ENCODE measurements around the gene TUFT1.
A peak's percentile ranks its signal among the peaks of the same experiment; 100 is the strongest.
"Not testable (repeated sequence)": the region's sequence is repeated elsewhere in the genome, so short reads cannot be mapped to it uniquely, and the experiment has no call there.

The TUFT1 gene

DNA sequence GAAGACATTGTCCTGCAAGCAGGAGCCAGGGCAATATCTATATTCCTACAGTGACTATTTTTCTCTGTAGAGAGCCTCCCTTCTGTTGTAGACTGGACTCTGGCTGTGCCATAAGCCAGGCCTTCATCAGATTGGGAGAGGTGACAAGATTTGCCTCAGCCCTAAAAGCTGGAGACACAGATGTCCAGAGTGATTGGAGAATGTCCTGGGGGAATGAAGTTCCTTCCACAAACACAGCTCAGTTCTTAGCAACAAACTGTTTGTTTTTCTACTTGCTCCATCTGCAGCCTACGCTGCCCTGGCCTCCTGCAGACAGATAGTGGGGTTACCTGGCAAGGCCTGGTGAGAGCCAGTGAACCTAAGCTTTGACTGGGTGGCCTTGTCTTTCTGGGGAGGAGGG, 41.8 kb downstream of the TUFT1 start:
- DNase-seq = no peak

DNA sequence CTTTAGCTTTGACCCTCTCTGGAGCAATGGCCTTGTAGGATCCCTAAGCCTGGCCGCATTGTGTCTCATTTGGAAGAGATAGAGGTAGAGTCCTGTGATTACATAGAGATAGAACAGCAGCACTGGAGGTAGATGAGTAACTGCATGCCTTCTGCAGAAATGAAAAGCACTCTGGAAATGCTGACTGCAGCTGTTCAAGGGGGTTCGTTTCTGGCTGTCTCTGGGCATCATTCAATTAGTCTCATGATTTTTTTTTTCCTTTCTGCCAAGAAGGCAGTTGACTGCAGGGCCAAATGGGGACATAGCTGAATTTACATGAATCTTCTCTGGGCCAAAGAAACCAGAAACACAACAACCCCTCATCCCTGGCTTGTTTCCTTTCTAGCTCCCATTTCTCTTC, 43.7 kb downstream of the TUFT1 start:
- DNase-seq = no peak

DNA sequence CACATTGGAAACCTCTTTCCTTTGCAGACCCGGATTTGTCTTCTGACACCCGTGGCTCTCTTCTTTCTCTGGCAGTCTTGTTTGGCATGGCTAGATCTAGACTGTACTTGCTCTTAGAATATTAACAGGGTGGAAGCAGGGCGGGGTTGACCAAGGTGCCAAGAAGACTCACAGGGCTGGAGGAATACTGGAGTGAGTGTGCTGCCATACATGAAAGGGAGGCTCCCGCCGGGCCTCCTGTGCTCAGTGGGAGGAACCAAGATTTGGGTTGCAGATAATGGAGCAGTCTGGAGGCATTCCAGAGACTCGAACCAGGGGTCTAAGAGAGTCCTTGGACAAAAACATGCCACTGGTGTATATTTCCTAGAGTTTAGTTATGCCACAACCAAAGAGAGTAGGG, 44.2 kb downstream of the TUFT1 start:
- no peak for DNase-seq

DNA sequence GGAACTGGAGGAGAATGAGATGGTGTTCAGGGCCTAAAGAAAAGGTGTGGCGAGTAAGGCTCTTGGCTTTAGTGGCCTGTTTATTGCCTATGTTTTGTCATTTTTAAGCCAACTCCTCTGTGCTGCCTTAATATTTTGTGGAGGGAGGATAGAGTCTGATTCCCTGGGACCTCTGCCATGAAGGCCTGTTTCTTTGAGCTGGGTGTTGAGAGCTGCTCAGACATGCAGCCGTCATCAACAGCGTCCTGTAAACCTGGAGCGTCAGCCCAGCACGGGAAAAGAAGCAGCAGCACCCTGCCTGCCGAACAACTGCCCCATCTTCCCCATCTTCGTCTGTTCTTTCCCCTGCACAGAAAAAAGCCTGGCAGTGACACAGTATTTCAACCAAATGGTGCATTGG, 44.7 kb downstream of the TUFT1 start:
- DNase-seq = no peak

DNA sequence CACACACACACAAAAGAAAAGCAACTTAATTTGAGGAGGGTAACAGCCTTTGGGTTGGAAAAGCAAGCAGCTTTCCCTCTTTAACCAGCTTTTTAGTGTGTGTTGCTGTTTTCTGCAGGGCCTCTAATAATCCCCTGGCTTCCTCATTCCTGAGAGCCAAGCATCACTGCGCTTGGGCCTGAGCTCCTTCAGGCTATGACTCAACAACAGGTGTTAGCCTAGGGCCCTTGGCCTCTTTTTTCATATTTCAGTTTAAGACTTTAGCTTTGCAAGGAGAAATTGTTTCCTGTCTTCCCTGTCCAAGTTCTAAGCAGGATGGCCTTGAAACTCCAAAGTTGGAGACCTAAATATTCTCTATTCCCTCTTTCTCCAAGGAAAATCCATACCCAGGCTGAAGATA, 45.5 kb downstream of the TUFT1 start:
- DNase-seq = no peak

DNA sequence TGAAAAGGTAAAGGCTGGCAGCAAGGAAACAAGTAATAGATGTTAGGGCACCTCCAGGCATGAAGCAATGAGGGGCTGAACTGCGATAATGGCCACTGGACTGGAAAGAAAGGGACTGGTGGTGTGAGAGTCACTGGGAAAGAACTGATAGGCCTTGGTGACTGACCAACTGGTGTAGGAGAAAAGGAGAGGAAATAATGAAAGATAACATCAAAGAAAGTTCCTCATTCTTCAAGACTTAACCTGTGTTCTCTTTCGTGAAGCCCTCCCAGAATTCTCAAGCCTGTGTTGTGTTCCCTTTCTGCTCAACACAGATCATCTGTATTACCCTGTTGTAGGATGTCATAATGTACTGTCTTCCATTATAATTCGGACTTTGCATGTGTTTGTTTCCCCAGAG, 50.9 kb downstream of the TUFT1 start:
- no peak for DNase-seq

DNA sequence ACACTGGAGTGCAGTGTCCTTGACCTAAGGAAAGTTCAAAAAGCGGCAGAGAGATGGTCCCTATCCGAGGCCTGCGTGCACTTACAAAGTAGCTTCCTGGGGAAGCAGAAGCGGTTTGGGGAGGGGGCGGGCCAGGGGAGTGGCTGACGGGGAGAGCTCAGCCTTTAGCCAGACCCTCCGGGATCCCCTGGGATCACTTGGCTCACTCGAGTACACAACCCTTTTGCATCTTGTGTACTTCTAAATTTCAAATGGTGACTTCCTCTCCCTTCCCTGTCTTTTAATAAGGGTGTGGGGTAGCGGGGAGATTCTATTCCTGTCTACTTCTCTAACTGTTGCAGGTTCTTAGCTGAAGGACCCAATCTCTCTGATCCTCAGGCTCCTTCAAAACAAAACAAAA, 53.6 kb downstream of the TUFT1 start:
- no peak for DNase-seq

DNA sequence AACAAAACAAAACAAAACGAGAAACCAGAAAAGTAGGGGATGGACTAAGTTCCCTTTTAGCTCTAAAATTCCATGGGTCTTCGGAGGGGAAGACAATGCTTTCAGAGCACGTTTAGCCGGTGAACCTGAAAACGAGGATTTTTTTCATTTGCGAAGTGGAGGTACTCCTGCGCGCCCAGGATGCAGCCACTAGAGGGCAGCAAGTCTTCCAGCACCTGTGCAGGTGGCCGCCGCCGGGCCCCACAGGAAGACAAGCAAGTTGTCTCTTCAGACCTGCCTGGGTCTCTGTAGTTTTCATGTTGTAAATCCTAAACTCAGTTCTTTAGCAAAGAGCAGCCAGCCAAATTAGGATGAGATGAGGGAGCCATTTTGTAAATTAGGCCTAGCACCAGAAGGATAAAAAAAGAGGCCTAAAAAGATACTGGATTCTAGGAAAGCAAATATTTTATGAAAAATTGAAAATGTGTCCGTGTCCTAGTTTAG, 54.1 kb downstream of the TUFT1 start:
- DNase-seq = peak; percentile 88

DNA sequence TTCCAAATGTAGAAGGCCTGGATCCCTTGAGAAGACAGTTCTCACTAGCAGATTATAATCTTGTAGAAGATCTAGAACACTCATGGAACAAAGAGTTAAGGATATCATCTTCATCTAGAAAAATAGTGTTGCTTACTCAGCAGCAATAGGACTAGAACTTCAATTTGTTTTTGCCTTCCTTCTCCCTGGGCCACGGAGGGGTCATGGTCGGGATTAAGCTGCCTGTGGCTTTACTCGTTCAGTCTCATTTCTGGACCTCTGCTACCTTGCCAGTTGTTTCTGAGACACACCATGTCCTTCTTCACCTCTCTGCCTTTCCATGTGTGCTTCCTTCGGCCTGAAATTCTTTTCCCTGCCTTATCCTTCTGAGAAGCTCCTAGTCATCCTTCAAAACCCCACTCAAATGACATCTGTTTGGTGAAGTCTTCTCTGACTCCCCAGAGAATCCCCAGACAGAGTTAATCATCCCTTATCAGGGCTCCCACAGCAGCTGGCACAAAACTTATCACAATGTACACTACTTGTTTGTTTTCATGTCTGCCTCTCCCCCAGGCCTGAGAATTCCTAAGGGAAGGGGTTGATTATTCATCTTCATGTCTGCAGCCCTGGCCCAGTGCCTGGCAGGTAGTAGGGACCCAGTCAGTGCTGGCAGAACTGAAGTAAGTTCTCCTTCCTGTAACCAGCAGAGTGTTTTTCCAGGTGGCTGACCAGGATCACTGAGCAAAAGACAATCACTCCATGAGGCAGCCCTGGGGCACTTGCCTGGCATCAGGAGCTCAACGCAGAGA, 56.3 kb downstream of the TUFT1 start:
- DNase-seq = no peak

DNA sequence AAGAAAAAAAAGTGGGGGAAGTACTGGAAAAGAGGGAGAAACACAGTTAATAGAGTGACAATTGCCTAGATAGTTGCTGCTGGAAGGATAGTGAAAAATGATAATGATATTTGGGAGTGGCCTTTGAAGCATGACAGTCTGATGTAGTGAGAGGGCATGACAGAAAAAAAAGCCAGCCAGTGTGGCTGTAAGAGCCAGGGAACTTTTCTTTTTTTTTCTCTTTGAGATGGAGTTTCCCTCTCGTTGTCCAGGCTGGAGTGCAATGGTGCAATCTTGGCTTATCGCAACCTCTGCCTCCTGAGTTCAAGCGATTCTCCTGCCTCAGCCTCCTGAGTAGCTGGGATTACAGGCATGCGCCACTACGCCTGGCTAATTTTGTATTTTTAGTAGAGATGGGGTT, 62.4 kb downstream of the TUFT1 start:
- DNase-seq = not testable (repeated sequence)

DNA sequence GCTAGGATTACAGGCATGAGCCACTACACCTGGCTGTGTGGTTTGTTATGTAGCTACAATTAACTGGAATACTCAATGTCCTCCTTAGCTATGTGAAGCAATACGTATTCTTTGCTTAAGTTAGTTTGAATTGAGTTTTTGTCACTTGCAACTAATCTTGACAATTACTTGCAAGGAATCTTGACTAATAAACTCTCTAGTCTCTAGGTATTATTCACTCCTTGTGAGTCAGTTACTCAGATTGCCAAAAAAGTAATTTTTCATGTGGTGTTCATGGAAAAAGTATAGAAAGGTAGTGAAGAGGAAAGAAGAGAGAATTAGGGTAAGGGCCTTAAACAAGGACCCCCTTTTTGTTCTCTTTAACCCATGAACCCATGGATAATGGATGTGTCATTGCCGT, 64.2 kb downstream of the TUFT1 start:
- DNase-seq = no peak

DNA sequence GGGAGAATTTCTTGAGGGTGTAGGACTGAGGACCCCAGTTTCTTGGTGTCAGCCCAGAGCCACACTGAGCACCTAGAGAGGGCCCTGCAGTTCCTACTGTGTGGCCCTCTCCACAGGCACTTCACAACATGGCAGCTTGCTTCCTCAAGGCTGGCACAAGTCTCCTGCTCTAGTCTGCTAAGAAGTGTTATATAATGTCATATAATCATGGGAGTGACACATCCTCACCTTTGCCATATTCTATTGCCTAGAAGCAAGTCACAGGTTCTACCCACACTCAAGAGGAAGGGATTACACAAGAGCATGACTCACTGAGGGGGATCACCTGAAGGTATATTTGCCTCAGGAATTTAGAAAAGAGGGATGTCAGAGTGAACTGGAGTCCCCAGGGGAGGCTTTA, 66.3 kb downstream of the TUFT1 start:
- no peak for DNase-seq

DNA sequence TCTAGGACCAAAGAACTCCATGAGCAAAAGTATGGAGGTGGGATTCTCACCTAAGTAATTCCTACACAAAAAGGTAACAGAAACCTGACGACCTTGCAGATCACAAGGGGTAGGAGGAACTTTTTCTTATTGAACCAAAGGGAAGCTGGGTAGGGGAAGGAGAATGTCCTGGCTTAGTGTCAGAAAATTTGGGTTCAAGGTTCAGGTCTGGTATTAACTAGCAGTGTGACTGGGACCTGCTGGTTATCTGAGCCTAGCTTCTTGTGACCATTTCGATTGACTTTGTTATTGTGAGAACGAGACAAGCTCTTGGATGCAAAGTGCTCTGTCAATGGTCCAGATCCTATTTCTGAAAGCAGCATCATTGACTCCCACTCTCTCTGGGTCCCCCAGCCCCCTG, 66.7 kb downstream of the TUFT1 start:
- no peak for DNase-seq

DNA sequence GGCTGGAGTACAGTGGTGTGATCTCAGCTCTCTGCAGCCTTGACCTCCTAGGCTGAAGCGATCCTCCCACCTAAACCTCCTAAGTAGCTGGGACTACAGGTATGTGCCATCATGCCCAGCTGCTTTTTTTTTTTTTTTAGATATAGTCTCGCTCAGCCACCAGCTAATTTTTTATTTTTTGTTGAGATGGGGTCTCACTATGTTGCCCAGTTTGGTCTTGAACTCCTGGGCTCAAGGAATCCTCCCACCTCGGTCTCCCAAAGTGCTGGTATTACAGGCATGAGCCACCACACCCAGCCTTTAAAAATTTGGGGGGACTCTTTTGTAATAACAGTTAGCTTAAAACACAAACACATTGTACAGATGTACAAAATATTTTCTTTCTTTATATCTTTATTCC, 70.0 kb downstream of the TUFT1 start:
- DNase-seq = no peak

DNA sequence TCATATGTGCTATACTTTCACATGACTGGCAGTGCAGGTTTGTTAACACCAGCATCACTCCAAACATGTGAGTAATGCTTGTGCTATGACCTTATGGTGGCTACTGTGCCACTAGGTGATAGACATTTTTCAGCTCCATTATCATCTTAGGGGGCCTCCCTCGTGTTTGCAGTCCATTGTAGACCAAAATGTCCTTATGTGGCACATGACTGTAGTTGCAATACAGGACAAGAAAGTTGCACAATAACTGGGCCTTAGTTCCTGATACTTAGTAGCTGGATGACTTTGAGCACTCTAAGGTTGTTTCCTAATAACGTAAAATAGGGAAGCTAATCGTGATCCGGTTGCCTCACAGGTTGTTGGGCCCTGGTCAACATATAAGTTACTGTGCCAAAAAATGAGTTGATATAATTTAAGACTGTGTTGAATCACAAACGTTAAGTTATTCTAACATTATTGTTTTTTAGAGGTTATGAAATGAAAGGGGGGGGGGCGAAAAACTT, 71.2 kb downstream of the TUFT1 start:
- no peak for DNase-seq

DNA sequence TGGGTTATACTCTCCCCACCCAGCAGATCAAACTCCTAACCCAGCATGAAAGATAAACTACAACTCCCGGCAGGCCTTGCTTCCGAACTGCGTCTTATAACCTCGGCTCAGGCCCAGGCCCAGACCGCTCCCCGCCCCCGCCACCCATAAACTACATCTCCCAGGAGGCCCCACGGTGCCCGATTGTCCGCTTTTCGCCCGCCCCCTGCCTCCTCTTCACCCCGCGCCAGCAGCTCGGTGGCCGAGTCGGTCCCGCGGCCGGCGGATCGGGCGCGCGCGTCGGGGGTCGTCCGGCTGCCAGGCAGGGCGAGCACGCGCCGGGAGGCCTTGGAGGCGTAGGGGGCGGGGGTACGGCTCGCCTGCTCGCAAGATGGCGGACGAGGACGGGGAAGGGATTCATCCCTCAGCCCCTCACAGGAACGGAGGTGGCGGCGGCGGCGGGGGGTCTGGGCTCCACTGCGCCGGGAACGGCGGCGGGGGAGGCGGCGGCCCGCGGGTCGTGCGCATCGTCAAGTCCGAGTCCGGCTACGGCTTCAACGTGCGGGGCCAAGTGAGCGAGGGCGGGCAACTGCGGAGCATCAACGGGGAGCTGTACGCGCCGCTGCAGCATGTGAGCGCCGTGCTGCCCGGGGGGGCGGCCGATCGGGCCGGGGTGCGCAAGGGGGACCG, 71.9 kb downstream of the TUFT1 start, which contains the start of gene SNX27:
Gene SNX27 (plus strand): TSS at position 219 of the 669 bp plus-strand sequence. CDS start 152 bp downstream, at position 371.
- DNase-seq = peak; percentile 85

DNA sequence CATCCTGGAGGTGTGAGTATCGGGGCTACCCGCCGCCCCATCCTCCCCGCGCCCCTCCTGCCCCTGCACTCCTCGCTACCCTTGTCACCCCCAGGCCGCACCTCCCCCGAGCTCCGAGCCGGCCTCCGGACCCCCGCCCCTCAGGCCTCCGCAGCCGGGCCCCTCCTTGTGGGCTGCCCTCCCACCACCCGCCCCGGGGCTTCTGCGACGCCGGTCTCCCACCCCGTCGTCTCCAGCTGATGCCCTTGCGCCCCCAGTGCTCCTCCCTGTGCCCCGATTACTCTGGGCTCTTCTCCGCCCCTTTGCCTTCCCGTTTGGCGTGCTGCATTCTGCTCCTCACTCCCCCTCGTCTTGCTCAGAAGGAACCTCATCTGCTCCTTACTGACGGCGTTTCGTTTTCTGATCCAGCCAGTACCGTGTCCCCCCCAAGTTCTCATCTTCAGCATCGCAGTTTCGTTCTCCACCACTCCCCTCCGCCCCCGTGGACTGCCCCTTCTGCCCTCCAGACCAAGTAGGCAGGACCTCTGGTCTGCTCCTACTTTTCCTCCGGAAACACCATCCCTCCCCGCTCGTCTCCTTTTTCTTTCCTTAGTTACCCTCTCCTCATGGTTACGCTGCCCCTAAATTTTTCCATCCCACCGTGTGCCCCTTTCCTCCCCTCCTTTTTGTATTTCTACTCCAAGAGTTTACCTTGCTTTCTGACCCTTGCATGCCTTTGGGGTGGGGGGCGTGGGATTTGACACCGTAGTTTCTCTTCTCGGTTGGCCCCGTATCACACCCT, 72.6 kb downstream of the TUFT1 start:
- DNase-seq = peak; percentile 21

DNA sequence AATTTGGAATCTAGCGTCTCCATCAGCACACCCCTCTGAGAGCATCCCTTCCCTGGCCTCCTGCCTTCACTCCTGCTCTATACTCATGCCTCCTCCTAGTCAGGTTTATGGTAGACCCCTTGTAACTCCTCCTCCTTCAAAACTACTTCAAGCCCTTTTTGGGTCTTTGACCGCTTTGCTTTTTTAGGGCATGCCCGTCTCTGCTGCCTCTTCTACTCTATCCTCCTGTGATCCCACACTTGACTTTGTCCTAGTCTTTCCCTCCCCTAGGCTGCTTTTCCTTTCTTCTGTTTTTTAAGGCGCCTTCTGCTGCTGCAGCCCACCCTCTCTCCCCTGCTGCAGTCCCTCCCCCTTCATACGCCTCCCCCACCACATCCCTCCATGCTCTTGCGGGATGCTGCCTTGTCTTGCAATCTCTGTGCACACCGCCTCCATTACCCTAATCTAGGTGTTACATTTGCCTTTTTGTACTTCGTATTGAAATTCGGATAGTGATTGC, 73.2 kb downstream of the TUFT1 start:
- DNase-seq = no peak

DNA sequence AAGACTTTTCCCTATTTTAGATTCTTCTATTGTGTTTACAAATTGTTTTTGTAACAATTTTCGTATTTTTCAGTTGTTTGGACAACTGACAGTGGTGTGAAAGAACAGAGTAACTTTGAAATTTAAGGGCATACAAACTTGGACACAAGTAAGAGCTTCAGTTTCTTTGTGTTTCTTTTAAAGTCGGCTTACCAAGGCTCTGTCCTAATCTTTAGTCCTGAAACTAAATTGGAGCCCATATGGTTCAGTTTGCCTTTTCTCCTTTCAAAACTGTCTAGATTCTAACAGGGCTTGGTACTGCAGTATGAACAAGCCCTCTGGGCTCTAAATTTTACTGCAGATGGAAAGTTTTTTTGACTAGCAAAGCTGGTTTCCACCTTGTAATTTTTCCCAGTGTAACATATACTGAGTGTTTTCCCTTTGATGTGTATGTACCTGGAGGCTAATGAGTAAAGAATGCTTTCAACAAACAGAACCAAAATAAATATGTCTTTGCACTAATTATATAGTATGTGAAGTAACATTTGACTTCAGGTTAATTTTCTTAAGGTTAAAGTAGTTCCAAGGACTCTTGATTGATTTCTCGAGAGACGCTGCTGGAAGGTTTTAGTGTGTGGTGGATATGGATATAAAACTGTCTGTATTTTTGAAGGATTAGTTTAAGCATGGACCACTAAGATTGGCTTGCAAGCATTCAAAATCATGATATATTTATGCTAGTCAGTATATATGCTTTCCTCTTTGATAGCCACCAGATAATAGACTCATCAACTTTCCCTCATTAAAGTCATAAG, 75.8 kb downstream of the TUFT1 start:
- no peak for DNase-seq

DNA sequence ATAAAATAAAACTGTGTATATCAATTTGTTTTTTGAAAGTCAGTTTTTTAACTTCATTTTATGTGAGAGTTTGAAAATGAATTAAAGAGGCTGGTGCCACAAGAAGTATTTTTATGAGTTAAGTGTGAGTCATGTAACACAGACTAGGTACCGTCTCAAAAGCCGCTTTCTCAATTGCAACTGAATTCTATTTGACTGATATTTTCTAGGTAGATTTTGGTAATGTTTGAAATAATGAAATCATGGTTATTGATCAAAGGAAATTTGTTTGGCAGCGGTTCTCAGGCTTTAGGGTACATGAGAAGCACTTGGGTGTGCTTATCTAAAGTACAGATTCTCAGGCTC, 76.4 kb downstream of the TUFT1 start:
- DNase-seq = no peak

DNA sequence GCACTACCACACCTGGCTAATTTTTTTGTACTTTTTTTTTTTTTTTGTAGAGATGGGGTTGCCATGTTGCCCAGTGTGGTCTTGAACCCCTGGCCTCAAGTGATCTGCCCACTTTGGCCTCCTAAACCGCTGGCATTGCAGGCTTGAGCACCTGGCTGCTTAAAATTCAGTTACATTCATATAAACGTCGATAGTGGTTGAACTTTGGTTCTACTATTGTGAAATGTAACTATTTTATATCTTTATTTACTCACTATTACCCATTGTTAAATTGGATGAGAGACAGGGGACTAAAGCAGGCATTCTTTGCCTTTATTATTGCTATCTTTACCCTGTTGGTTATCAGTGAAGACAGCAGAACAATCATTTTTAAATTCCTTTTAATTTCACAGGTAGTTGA, 77.9 kb downstream of the TUFT1 start:
- no peak for DNase-seq

DNA sequence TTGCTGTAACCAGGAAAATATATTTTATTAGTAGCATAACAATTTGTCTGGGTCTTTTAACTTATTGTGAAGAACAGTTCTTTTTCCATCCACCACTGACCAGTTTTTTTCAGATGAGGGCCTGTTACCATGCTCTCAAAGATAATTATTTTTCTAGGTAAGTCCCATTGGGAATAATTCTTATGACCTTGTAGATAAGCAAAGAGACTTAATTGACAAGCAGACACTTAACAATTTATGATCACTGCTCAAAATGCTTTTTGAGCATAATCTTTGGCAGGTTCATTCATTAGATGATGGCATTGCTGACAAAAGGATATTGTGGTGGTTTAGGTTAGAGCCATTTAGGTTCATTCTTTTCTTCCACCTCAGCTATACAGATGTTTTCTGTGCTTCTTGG, 78.4 kb downstream of the TUFT1 start:
- no peak for DNase-seq

DNA sequence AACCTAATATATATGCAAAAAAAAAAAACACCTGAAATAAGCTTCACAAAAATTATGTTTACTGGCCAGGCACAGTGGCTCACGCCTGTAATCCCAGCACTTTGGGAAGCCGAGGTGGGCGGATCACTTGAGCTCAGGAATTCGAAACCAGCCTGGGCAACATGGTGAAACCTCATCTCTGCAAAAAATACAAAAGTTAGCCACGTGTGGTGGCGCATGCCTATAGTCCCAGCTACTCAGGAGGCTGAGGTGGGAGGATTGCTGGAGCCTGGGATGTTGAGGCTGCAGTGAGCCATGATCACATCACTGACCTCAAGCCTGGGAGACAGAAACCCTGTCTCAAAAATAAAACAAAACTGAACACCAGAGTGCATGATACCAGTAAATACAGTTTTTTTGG, 78.9 kb downstream of the TUFT1 start:
- not testable (repeated sequence) for DNase-seq
